Left renal cortex interstitium (tissue), 4 donors: ENCODE data around the gene UPK3BL2. TPM values are rescaled to one million over a fixed set of nuclear protein-coding genes. Genes with fewer than 3 reads are reported as not detected.
"Not testable (repeated sequence)": the region's sequence is repeated elsewhere in the genome, so short reads cannot be mapped to it uniquely, and the experiment has no call there.

Experiments
- DNase-seq, 4 donors: peaks; one replicate each; pipeline ENCODE4 v3.0.0-alpha.2; 2013; ENCODE audit warnings: low read depth in 4 of 4, low spot score in 2 of 4, missing footprints in 1 of 4
- polyA plus RNA-seq, 4 donors: library from polyadenylated mRNA; unstranded; fragments of 120-200 nt; gene quantifications; one replicate each; pipeline ENCODE4 v1.2.1, GENCODE V29; 2013; ENCODE audit not compliant: insufficient read length in 4 of 4

The UPK3BL2 gene, protein sequence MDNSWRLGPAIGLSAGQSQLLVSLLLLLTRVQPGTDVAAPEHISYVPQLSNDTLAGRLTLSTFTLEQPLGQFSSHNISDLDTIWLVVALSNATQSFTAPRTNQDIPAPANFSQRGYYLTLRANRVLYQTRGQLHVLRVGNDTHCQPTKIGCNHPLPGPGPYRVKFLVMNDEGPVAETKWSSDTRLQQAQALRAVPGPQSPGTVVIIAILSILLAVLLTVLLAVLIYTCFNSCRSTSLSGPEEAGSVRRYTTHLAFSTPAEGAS
- 10 to 100 TPM in 2 of 4 donors, 1 to 10 TPM in 2; 2.5 to 26.8 (median 13.9) TPM for polyA plus RNA-seq

DNA sequence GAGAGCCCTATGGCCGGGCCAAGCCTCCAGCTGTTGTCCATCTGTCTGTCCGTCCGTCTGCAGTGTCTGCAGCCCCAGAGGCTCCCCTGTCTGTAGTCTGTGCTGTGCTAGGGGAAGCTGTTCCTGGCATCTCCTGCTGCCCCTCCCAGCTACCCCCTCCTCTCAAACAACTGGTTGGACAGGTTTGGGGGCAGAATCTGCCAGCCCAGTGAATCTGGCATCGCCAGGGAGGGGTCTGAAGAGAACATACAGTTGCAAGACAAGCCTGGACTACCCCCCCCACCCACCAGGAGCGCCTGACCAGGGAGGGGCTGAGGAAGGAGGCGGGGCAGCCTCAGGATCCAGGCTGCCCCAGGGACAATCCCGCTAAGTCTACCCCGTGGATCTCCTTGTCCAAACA, at the start of gene UPK3BL2:
UPK3BL2 (minus strand) TSS at position 101 of the 400 bp plus-strand sequence; CDS start at position 41, 60 bp downstream.
- not testable (repeated sequence) for DNase-seq

DNA sequence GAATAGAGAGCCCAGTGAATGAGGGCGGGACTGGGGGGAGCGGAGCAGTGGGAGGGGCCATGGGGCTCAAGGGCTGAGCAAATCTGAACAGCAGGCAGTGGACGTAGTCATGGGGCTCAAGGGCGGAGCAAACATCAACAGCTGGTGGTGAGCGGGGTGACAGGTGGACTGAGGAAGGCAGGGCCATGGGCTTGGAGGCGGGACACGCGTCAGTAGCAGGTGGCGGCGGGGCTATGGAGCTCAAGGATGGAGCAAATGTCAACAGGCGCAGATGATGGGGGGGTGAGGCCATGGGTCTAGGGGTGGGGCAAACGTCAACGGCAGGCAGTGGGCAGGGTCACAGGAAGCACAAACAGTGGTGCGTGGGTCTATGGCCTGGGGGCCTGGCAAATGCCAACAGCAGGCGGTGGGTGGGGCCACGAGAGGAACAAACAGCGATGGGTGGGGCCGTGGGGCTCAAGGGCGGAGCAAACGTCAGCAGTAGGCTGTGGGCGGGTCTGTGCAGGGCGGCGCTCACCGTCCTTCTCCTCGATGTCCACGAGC, 49.1 kb upstream of the UPK3BL2 start:
- not testable (repeated sequence) for DNase-seq

DNA sequence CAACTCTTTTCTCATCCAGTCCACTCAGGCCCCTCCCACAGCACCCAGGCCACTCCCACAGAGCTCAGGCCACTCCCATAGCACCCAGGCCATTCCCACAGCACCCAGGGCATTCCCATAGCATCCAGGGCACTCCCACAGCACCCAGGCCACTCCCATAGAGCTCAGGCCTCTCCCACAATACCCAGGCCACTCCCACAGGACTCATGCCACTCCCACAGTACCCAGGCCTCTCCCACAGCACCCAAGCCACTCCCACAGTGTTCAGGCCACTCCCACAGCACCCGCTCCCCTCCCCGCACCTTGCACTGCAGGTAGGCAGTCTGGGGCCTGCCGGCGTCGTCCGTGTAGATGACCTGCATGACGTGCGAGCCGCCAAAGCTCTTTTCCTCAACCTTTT, 46.4 kb upstream of the UPK3BL2 start:
- not testable (repeated sequence) for DNase-seq

DNA sequence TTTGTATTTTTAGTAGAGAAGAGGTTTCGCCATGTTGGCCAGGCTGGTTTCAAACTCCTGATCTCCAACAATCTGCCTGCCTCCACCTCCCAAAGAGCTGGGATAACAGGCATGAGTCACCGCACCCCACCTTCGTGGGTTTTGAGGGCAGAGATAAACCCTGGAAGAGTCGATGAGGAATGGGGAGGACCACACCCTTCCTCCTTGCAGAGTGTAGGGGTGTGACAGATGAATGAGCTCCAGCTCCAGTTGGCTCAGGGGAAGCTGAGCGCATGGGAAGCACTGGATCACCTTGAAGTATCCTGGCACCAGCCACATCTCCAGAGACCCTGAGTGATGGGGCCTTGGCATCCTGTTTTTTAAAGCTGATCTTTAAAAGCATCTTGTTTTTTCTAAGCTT, 40.0 kb upstream of the UPK3BL2 start:
- DNase-seq: not testable (repeated sequence)

DNA sequence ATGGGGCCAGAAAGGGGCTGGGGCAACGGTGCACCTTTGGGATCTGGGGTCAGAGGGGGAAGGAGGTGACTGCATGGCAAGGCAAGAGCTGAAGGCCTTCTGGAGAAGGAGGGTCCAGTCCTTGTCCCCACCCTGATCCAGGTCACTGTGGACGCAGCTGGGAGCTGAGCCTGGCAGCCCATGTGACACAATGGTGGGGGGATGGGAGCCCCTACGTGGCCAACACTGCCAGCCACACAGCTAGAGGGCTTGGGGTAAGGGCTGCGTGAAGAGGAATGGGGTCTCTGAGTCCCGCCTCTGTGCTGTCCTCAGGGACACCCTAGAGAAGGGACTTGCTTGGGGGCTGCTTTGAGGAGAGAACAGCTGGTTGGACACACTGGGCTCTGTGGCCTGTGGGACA, 38.2 kb upstream of the UPK3BL2 start:
- not testable (repeated sequence) for DNase-seq

DNA sequence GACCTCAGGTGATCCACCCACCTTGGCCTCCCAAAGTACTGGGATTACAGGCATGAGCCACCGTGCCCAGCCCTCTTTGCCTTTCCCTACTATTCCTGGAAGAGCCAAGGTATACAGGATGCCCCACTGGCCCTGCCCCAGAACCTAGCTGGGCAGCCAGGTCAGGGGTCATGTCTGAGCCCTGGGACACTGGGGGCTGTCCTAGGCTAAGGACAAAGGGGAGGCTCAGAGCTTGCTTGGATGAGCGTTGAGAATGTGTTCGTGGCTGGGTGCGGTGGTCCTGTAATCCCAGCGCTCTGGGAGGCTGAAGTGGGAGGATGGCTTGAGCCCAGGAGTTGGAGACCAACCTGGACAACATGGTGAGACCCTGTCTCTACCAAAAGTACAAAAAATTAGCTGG, 35.0 kb upstream of the UPK3BL2 start:
- not testable (repeated sequence) for DNase-seq

DNA sequence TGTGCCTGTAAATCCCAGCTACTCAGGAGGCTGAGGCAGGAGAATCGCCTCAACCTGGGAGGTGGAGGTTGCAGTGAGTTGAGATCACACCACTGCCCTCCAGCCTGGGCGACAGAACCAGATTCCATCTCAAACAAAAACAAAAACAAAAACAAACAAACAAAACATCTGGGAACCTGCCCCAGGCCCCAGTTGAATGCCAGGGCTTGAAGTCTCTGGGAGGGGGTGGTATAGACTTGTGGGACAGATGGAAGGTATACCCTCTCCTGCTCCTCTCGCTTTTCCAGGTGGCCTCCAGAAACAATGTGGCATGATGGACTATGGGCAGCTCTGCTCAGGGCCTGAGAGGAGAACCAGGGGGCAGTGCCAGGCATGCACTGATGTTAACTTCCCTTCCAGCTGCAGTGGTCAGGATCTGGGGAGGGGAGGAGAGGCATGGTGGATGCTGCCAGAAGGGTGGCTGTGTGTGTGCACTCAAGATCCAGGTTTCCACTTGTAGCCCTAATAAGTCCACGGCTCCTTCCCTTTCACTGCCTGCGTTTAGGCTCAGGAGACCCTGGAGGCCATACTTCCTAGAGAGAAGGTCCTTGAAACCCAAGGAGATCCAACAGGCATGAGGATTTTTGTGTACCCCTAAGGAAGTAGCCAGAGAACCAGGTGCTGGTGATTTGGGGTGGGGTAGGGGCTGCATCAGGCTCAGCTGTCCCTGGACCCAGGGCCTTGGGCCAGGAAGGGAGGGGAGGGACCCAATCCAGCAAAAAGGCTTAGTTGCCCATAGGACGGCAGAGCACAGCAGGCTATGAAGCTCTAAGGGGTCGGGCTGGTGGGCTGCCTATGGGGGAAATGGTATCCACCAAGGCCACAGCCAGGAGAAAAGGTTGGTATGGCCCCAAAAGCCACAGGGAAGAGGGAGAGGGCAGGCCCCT, 34.1 kb upstream of the UPK3BL2 start:
- not testable (repeated sequence) for DNase-seq

DNA sequence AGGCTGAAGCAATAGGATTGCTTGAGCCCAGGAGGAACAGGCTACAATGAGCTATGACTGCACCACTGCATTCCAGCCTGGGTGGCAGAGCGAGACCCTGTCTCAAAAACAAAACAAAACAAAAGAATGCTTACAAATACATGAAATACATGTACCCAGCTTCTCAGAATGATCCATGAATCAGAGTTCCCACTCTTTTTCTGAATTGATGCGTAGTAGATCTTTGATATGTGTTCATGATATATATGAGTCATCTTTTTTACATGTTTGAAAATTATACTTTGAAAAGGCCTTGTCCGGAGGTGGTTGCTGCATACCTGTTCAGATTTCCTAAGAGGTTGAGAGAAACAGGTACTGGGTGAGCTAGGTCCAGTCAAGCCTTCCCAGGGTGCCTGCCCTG, 32.9 kb upstream of the UPK3BL2 start:
- DNase-seq: not testable (repeated sequence)

DNA sequence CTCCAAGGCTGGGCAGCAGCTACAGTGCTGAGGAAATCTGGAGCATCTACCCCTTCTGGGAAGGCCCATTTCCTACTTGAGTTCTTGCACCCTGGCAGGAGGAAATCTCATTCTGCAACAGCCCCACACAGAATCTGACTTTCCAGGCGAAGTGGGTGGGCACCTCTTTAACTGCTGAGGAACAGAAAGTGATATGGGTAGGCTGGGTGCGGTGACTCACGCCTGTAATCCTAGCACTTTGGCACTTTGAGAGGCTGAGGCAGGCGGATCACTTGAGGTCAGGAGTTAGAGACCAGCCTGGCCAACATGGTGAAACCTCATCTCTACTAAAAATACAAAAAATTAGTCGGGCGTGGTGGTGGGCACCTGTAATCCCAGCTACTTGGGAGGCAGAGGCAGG, 31.1 kb upstream of the UPK3BL2 start:
- not testable (repeated sequence) for DNase-seq

DNA sequence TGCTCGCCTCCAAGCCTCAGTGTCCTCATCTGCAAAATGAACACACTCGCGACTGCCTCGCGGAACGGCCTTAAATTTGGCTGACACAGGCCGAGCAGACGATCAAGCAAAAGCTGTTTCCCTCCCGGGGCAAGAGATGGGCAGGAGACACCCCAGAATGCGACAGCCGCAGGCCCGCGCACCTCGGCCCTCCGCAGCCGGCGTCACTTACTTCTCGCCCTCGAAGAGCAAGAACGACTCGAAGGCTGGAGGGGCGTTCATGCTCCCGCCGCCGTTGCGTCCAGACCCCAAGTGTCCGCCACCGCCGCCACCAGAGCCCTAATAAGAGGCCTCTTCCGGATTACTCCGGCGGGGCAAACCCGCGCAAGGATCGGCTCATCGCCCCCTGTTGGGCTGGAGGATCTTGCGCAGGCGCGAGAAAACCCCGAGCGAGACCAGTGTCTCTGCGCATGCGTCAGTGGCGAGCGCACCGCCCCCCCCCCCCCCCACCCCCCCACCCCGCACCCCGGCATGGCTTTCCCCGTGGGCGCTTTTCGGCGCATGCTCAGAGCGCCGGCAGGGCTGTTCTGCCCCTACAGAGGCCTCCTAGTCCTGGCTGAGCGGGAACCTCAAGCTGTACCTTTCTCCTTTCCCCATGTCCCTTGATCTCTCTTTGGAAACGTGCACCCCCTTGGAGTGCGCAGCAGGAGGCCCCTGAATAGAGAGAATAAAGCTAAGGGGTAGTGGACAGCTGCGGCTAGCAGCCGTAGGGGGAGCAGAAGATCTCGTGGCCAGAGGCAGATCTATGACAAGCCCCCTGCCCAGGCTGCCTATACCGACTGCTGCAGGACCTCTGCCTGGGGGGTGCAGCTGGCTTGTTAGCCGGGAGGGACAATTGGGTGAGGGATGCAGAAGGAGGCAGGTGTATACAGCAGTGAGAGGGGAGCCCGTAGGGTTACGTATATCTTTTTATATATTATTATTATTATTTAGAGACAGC, 29.1 kb upstream of the UPK3BL2 start, which contains the start of gene POLR2J3:
POLR2J3 (minus strand) TSS at position 323 of the 979 bp plus-strand sequence; CDS start at position 261, 62 bp downstream.
- peak; percentile 54 to 86 (median 67) for DNase-seq

DNA sequence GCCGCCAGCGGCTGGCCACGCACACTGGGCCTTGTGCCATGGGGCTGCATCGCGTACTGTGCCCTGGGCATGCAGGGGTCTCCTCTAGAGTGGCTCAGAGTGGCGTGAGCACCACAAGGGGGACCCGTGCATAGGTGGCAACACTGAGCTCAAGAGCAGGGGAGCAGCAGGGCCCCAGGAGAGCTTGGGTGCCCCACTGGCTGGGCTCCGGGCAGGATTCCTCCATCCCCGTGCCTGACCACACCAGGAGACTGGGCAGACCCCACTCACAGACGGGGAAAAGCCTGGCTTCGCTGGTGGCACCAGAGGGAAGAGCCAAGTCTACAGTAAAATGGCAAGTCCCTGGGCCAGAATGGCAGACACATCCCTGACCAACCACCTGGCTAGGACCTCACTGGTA, 25.1 kb upstream of the UPK3BL2 start:
- DNase-seq: not testable (repeated sequence)

DNA sequence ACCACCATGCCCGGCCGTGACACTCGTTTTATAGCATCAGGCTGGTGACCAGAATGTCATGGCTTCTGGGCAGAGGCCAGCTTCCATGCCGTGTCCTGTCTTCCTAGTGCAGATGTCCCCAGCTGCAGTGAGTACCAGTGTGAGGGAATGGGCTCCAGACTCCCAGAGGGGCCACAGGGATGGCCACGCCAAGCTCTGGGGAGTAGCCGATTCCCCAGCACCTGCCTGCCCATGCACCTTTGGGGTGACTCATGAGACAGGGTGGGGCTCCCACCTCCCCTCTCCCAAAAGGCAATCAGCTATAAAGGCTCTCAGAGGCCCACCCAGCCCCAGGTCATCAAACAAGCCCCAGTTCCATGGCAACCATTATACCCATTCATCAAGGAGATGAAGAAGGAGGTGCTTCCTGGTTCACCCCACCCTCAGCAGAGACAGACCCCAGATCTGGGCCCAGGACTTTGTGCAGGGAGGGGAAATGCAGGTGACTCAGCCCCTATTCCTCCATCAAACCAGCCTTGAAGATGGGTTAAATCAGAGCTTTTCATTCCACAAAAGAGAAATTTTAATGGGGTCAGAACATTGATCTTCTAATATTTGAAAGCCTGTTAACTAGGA, 7.4 kb upstream of the UPK3BL2 start, which contains the start of gene SPDYE2:
SPDYE2 (plus strand) TSS at position 419 of the 615 bp plus-strand sequence. CDS start 2,030 bp downstream, outside the sequence.
- DNase-seq: not testable (repeated sequence)

DNA sequence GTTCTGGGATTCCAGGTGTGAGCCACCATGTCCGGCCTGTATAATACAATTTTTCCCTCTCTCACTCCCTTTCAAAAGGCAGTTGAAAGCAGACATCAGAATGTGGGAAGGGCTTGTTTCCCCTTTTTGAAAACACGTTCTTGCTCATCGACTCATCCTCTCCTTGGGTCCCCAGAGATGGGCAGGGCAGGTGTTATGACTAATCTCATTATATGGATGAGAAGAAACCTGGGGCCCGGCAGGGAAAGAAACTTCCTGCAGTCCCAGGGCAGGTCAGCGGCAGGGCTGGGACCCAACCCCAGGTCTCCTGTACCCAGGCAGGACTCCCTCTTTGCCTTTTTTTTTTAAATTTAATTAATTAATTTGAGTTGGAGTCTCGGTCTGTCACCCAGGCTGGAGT, 2.9 kb upstream of the UPK3BL2 start:
- not testable (repeated sequence) for DNase-seq

DNA sequence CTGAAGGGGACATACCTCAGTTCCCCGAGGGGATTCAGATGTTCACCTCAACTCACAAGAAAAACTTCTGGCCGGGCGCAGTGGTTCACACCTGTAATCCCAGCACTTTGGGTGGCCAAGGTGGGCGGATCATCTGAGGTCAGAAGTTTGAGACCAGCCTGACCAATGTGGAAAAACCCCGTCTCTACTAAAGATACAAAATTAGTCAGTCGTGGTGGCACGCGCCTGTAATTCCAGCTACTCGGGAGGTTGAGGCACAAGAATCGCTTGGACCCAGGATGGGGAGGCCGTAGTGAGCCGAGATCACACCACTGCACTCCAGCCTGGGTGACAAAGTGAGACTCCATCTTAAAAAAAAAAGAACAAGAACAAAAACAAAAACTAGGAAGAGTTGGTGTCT, 1.8 kb upstream of the UPK3BL2 start:
- DNase-seq: not testable (repeated sequence)

DNA sequence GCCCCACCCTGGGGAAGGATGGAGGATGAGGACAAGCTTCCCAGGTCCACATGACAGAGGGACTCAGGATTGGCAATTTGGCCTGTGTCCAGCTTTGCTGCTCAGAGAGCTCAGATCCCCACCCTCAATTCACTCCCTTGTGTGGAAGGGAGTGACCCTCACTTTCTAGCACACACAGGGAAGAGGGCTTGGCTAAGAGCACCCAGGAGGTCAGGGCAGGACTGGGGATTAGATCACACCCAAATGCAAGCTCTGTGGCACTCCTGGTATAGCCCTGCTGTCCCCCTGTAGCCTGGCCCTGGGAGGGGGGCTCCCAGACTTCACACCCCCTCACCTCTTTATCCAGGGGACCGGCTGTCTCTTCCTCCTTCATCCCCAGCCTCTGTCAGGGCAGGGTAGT, 876 bp upstream of the UPK3BL2 start:
- DNase-seq: not testable (repeated sequence)

DNA sequence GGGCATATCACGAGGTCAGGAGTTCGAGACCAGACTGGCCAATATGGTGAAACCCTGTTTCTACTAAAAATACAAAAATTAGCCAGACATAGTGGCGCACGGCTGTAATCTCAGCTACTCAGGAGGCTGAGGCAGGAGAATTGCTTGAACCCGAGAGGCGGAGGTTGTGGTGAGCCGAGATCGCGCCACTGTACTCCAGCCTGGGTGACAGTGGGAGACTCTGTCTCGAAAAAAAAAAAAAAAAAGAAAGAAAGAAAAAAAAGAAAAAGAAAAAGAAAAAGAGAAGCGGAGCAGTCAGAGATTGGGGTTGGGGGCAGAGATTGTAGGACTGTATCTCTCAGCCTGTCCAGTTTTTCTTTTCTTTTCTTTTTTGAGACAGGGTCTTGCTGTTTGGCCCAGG, 725 bp downstream of the UPK3BL2 start:
- not testable (repeated sequence) for DNase-seq

DNA sequence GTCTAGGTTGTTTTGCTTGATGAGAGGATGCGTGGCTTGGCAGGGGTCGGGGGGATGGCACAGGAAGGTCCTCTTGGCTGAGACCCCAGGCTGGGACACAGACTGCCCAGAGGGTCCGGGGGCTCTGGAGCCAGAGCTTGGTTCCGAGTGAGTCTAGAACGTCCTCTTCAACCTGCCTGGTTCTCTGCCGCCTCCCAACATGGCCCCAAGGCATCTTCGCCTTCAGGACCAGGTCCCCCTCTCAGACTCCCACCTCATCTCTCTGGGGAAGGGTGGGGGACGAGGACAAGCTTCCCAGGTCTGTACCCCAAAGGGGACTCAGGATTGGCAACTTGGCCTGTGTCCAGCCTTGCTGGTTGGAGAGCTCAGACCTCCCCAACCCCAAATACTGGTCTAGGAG, 1.4 kb downstream of the UPK3BL2 start:
- not testable (repeated sequence) for DNase-seq

DNA sequence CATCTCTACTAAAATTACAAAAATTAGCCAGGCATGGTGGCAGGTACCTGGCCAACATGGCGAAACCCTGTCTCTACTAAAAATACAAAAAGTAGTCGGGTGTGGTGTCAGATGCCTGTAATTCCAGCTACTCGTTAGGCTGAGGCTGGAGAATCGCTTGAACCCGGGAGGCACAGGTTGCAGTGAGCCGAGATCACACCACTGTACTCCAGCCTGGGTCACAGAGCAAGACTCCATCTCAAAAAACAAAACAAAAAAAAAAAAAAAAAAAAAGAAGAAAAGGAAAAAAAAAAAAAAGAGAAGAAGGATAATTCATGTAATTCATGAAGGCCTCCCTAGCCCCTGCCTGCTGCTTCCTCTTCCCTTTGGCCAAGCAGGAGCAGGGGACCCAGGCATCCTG, 2.9 kb downstream of the UPK3BL2 start:
- not testable (repeated sequence) for DNase-seq

DNA sequence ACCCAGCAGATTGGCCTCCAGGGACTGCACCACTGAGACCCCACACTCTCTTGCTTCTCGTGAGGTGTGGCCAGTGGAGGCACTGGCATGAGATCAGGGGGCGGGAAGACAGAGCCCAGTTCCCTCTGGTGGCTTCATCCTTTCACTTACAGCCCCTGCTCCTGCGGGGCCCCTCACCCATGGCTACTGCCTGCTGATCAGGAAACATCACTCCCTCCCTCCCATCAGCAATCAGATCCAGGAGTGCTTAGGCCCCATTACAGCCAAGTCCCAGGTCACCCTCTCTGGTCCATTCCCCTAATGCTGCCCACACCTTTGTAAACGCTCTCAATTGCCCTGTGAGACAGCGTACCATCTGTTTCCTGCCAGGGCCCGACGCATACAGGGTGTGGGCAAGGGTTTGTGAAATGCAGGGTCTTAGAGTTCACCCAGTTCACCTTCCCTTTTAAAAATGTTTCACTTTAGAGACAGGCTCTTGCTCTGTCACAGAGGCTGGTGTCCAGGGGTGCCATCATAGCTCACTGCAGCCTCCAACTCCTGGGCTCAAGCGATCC, 8.4 kb downstream of the UPK3BL2 start:
- DNase-seq: not testable (repeated sequence)
